Neural cell (in vitro differentiated cells): ENCODE data around the gene CYB5R3. TPM values are rescaled to one million over a fixed set of nuclear protein-coding genes. Genes with fewer than 3 reads are reported as not detected.

Experiments
- H2AFZ ChIP-seq: fragments of 200-600, 300-800 bp; sonication (generic), shearing (Covaris generic); 2 replicates; pipeline ENCODE4 v1.6.0; 2014; ENCODE audit warnings: low read depth, mild to moderate bottlenecking, antibody characterized with exemption, low read length, moderate library complexity
- H3F3A ChIP-seq: fragments of 200-600 bp; shearing (Covaris generic); 2 replicates; pipeline ENCODE4 v1.6.1; 2016; ENCODE audit warnings: mild to moderate bottlenecking, moderate library complexity, mixed read lengths, antibody characterized with exemption, low read length; ENCODE audit not compliant: insufficient read depth, poor library complexity, severe bottlenecking
- H3K27ac ChIP-seq: fragments of 200-600, 300-800 bp; sonication (generic), shearing (Covaris generic); 2 replicates; pipeline ENCODE4 v1.5.1; 2014; ENCODE audit warnings: mild to moderate bottlenecking, low read length, moderate library complexity
- H3K27me3 ChIP-seq: fragments of 300-800, 200-600 bp; sonication (generic), shearing (Covaris generic); 2 replicates; pipeline ENCODE4 v1.6.0; 2014; ENCODE audit warnings: mild to moderate bottlenecking, low read depth, low read length, moderate library complexity; ENCODE audit not compliant: insufficient read depth
- H3K36me3 ChIP-seq: fragments of 300-800, 200-600 bp; sonication (generic), shearing (Covaris generic); 2 replicates; pipeline ENCODE4 v1.5.1; 2014; ENCODE audit warnings: mild to moderate bottlenecking, antibody characterized with exemption, low read length, moderate library complexity; ENCODE audit not compliant: insufficient read depth
- H3K4me2 ChIP-seq: fragments of 300-800, 200-600 bp; sonication (generic), shearing (Covaris generic); 2 replicates; pipeline ENCODE4 v1.6.0; 2014; ENCODE audit warnings: mild to moderate bottlenecking, low read length
- H3K4me3 ChIP-seq: fragments of 300-800, 200-600 bp; sonication (generic), shearing (Covaris generic); 2 replicates; pipeline ENCODE4 v1.5.1; 2014; ENCODE audit warnings: mild to moderate bottlenecking, low read length, moderate library complexity
- H3K79me2 ChIP-seq: fragments of 200-600 bp; shearing (Covaris generic); replicated peaks from 2 replicates; pipeline ENCODE4 v1.6.0; 2014; ENCODE audit warnings: mild to moderate bottlenecking, low read length, moderate library complexity; ENCODE audit not compliant: insufficient read depth
- H3K9ac ChIP-seq: fragments of 300-800, 200-600 bp; sonication (generic), shearing (Covaris generic); 2 replicates; pipeline ENCODE4 v1.6.1; 2016; ENCODE audit warnings: mild to moderate bottlenecking, low read length, mixed read lengths
- H3K9me2 ChIP-seq: fragments of 200-600 bp; shearing (Covaris generic); 2 replicates; pipeline ENCODE4 v1.6.1; 2016; ENCODE audit warnings: mild to moderate bottlenecking, low read length, mixed read lengths; ENCODE audit not compliant: insufficient read depth
- H3K9me3 ChIP-seq: fragments of 200-600, 300-800 bp; sonication (generic), shearing (Covaris generic); 2 replicates; pipeline ENCODE4 v1.6.1; 2016; ENCODE audit warnings: mild to moderate bottlenecking, mixed run types, low read length, moderate library complexity, mixed read lengths
- H4K20me1 ChIP-seq: fragments of 200-600 bp; shearing (Covaris generic); 2 replicates; pipeline ENCODE4 v1.6.1; 2016; ENCODE audit warnings: mild to moderate bottlenecking, mixed run types; ENCODE audit not compliant: insufficient read depth
- CTCF ChIP-seq: fragments of 450-650 bp; IDR thresholded peaks from 2 replicates; pipeline ENCODE4 v1.5.1; 2014; ENCODE audit warnings: antibody characterized with exemption, mild to moderate bottlenecking, moderate library complexity; ENCODE audit not compliant: poor library complexity, severe bottlenecking
- EP300 ChIP-seq: fragments of 450-650 bp; conservative IDR thresholded peaks from 2 replicates; pipeline ENCODE4 v1.6.1; 2014; ENCODE audit warnings: antibody characterized with exemption, mild to moderate bottlenecking, moderate library complexity; ENCODE audit not compliant: poor library complexity, severe bottlenecking
- EZH2 ChIP-seq: fragments of 200-600, 300-800 bp; shearing (Covaris generic), sonication (generic); IDR thresholded peaks from 2 replicates; pipeline ENCODE4 v1.6.1; 2014; ENCODE audit warnings: antibody characterized with exemption, low read length, borderline replicate concordance, mild to moderate bottlenecking; ENCODE audit not compliant: insufficient read depth, poor library complexity, severe bottlenecking
- MXI1 ChIP-seq: fragments of 450-650 bp; conservative IDR thresholded peaks from 2 replicates; pipeline ENCODE4 v1.6.1; 2014; ENCODE audit warnings: antibody characterized with exemption, mild to moderate bottlenecking; ENCODE audit not compliant: poor library complexity, severe bottlenecking
- POLR2AphosphoS5 ChIP-seq: IDR thresholded peaks from 2 replicates; pipeline ENCODE4 v1.6.1; 2012
- RAD21 ChIP-seq: fragments of 450-650 bp; conservative IDR thresholded peaks from 2 replicates; pipeline ENCODE4 v1.6.1; 2014; ENCODE audit warnings: antibody characterized with exemption, mild to moderate bottlenecking, moderate library complexity
- REST ChIP-seq: IDR thresholded peaks from 2 replicates; pipeline ENCODE4 v1.6.1; 2012; ENCODE audit warnings: borderline replicate concordance
- SMC3 ChIP-seq: fragments of 450-650 bp; conservative IDR thresholded peaks from 2 replicates; pipeline ENCODE4 v1.6.1; 2014; ENCODE audit warnings: antibody characterized with exemption, mild to moderate bottlenecking, moderate library complexity; ENCODE audit not compliant: poor library complexity
- TAF1 ChIP-seq: IDR thresholded peaks from 2 replicates; pipeline ENCODE4 v1.6.1; 2012; ENCODE audit warnings: low read depth
- polyA plus RNA-seq: library from polyadenylated mRNA; depleted of rRNA; stranded (reverse); fragments of >200 nt; gene quantifications from 2 replicates; pipeline ENCODE4 v1.2.3, GENCODE V29; 2014

CYB5R3 gene
- polyA plus RNA-seq, 1 donor from 2014 or later, result 20.2 TPM

GRCh38 chr22:42656578-42656977, 7.4 kb upstream of the CYB5R3 start:
- H3K79me2 ChIP-seq, result no peaks in the 10 kb centered on the region
- no peak for TF ChIP-seq CTCF
- no peak for TF ChIP-seq POLR2AphosphoS5
- TF ChIP-seq SMC3, result no peak
- no peak for TF ChIP-seq TAF1
- no peak for TF ChIP-seq MXI1
- TF ChIP-seq EP300, result no peak
- no peak for TF ChIP-seq REST
- TF ChIP-seq EZH2, result no peak
- TF ChIP-seq RAD21, result no peak
- H3K36me3 ChIP-seq, result no peaks in the 10 kb centered on the region
- no peaks in the 10 kb centered on the region for H3K9me2 ChIP-seq
- no peaks in the 10 kb centered on the region for H3F3A ChIP-seq
- H3K27ac ChIP-seq, result peak overlapping the region; percentile 66
- peaks cover under 1% of the 10 kb centered on the region for H3K27me3 ChIP-seq
- H3K4me3 ChIP-seq, result no peak overlapping the region
- no peaks in the 10 kb centered on the region for H4K20me1 ChIP-seq
- H3K9ac ChIP-seq, result no peak overlapping the region
- H3K4me2 ChIP-seq, result no peak overlapping the region
- no peak overlapping the region for H2AFZ ChIP-seq
- H3K9me3 ChIP-seq, result no peaks in the 10 kb centered on the region

- peak overlapping the region; percentile 66 for H3K27ac ChIP-seq
- H3K36me3 ChIP-seq, result no peaks in the 10 kb centered on the region
- H3K9me2 ChIP-seq, result no peaks in the 10 kb centered on the region
- TF ChIP-seq RAD21 (no peak), EP300 (peak; percentile 54), POLR2AphosphoS5 (peak; percentile 46), REST (peak; percentile 51), EZH2 (no peak)
- H3K9me3 ChIP-seq, result no peaks in the 10 kb centered on the region
- H3K27me3 ChIP-seq, result no peaks in the 10 kb centered on the region
- no peak overlapping the region for H2AFZ ChIP-seq
- H4K20me1 ChIP-seq, result no peaks in the 10 kb centered on the region
- H3K4me3 ChIP-seq, result no peak overlapping the region
- peak overlapping the region; percentile 47 for H3K9ac ChIP-seq
- H3F3A ChIP-seq, result no peaks in the 10 kb centered on the region
- H3K4me2 ChIP-seq, result no peak overlapping the region
- no peaks in the 10 kb centered on the region for H3K79me2 ChIP-seq
Observed at GRCh38 chr22:42655693-42656092, 6.5 kb upstream of the CYB5R3 start.
